Muscle layer of colon (tissue), 2 donors: Measurements from ENCODE around the gene GPD1L.
"Not testable (repeated sequence)": the region's sequence is repeated elsewhere in the genome, so short reads cannot be mapped to it uniquely, and the experiment has no call there.

Experiments used
- H3K27ac ChIP-seq: one replicate; pipeline ENCODE4 v1.7.0; 2013; ENCODE audit warnings: low read depth, mild to moderate bottlenecking, low read length, moderate library complexity
- H3K27me3 ChIP-seq, 2 donors: one replicate each; pipeline ENCODE4 v1.7.0; 2013; ENCODE audit warnings: low read length in 2 of 2, mild to moderate bottlenecking in 2 of 2; ENCODE audit not compliant: insufficient read depth in 2 of 2, control insufficient read depth in 1 of 2
- H3K36me3 ChIP-seq: one replicate; pipeline ENCODE4 v1.7.0; 2013; ENCODE audit warnings: mild to moderate bottlenecking, low read length; ENCODE audit not compliant: insufficient read depth
- H3K4me1 ChIP-seq: one replicate; pipeline ENCODE4 v1.7.0; 2013; ENCODE audit warnings: mild to moderate bottlenecking, low read length; ENCODE audit not compliant: insufficient read depth
- H3K4me3 ChIP-seq, 2 donors: one replicate each; pipeline ENCODE4 v1.7.0; 2013; ENCODE audit warnings: low read length in 2 of 2, low read depth in 1 of 2, mild to moderate bottlenecking in 1 of 2, moderate library complexity in 1 of 2
- H3K9ac ChIP-seq: one replicate; pipeline ENCODE4 v1.7.0; 2013; ENCODE audit warnings: low read length
- H3K9me3 ChIP-seq: one replicate; pipeline ENCODE4 v1.7.0; 2013; ENCODE audit warnings: mild to moderate bottlenecking, low read length
- donor health status: abdominal sarcoma.
- donor health status: Adenocarcinoma of cecum.

Gene GPD1L

DNA sequence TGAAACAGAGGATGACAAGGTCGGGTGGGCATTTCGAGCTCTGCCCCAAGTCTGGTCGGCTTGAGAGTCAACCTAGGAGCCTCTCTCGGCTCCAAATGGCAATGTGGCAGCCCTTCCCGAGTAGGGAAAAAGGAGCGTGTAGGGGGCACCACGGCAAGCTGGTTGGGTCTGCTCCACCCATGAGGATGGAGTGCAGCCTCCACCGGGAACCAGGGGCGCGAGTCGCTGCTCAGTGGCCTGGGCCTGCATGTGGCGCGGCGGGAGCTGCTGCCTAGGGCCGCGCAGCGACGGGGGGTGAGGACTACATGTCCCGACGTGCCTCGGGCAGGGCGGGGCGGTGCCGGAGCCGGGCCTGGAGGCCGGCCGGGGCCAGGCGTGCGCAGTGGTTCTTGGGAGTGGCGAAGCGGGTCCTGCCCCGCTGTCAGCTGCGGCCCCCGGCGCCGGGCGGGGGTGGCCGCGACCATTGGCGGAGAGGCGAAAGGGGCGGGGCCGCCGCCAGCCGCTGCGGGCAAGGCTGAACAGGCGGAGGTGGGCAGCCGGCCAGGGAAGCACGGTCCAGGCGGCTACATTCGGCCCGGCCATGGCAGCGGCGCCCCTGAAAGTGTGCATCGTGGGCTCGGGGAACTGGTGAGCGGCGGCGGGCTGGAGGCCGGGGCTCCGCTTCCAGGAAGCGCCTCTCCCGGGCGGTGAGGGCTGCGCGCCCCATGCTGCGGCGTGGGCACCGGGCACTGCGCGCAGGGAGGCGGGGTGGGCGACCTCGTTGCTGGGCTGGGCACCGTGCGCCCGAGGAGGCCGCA is at the start of gene GPD1L:
TSS of gene GPD1L (plus strand) at position 489 of the 797 bp plus-strand sequence. CDS start at position 581, 92 bp downstream.
- H3K27me3 ChIP-seq, result no peaks in the 10 kb centered on the region
- H3K4me3 ChIP-seq, result peak within 1 kb of the TSS; percentile 63 to 86
- peak within 1 kb of the TSS; percentile 62 for H3K27ac ChIP-seq
- H3K4me1 ChIP-seq, result peaks cover 28% of the 10 kb centered on the region
- H3K9me3 ChIP-seq, result no peaks in the 10 kb centered on the region
- peak within 1 kb of the TSS; percentile 49 for H3K9ac ChIP-seq
- H3K36me3 ChIP-seq, result no peaks in the 10 kb centered on the region

- not testable (repeated sequence) for H3K27ac ChIP-seq, H3K36me3 ChIP-seq, H3K9me3 ChIP-seq, H3K9ac ChIP-seq, H3K4me1 ChIP-seq, H3K27me3 ChIP-seq, H3K4me3 ChIP-seq
Measured at GRCh38 chr3:32058465-32058864, 48.0 kb upstream of the GPD1L start.

DNA sequence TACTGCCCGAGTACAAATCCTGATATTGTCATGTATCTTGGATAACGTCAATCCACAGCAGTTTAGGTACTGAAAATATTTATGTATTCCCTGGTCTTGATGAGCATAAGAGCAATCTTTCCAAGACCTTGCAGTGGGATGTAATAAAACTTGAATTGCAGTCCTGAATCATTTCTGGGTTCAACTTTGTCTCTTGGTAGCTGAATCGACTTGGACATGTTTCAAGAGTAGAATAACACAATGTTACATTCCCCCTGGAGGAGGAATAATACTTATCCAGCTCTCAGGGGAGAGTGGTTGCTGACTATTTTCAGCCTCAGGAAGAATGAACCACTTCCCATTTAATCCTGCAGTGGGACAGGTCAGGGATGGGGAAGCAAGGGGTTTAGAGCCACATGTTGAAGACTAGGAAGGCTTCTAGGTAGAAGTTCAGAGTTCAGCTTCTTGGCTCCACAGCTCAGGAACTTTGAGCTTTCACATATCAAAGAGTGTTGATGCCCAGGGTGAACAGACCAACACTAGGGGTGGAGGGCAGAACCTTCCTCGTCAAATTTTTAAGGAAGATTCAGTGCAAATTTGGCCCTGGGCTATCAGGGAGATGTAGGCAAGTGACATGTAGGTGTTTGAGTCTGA is 43.4 kb upstream of the GPD1L start:
- Histone ChIP-seq H3K36me3 (no peaks in the 10 kb centered on the region), H3K27me3 (no peaks in the 10 kb centered on the region), H3K27ac (no peak overlapping the region), H3K4me3 (no peak overlapping the region), H3K9ac (no peak overlapping the region), H3K9me3 (no peaks in the 10 kb centered on the region), H3K4me1 (no peaks in the 10 kb centered on the region)

- no peaks in the 10 kb centered on the region for H3K36me3 ChIP-seq
- no peak overlapping the region for H3K4me3 ChIP-seq
- no peaks in the 10 kb centered on the region for H3K27me3 ChIP-seq
- H3K9ac ChIP-seq, result no peak overlapping the region
- H3K9me3 ChIP-seq, result no peaks in the 10 kb centered on the region
- no peaks in the 10 kb centered on the region for H3K4me1 ChIP-seq
- H3K27ac ChIP-seq, result no peak overlapping the region
Measured at GRCh38 chr3:32066686-32067085, 39.7 kb upstream of the GPD1L start.

DNA sequence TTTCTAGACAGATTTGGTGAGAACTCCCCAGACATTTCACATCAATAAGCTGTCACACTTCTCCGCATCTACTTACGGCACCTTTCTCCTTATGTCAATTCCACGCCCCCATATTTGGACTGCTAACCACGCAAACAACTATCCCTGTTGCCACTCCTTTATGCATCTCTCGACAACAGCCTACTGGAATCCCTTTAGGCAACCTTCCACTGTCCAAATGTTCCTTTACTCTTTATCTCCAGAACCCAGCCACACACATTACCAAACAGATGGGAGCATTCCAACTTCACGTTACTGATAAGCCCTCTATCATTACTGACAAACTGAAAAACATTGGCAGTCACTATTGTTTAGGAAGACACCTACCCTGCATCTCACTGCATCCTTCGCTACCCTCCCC is 32.2 kb upstream of the GPD1L start:
- H3K9ac ChIP-seq, H3K4me1 ChIP-seq, H3K36me3 ChIP-seq, H3K9me3 ChIP-seq, H3K27me3 ChIP-seq, H3K4me3 ChIP-seq, H3K27ac ChIP-seq: not testable (repeated sequence)

GRCh38 chr3:32076566-32076965 is 29.9 kb upstream of the GPD1L start:
- Histone ChIP-seq H3K27me3 (no peaks in the 10 kb centered on the region), H3K9me3 (no peaks in the 10 kb centered on the region), H3K4me3 (no peak overlapping the region), H3K36me3 (no peaks in the 10 kb centered on the region), H3K9ac (no peak overlapping the region), H3K4me1 (peaks cover under 1% of the 10 kb centered on the region), H3K27ac (no peak overlapping the region)

- Histone ChIP-seq H3K4me1 (peaks cover 9% of the 10 kb centered on the region), H3K36me3 (no peaks in the 10 kb centered on the region), H3K27me3 (no peaks in the 10 kb centered on the region), H3K4me3 (no peak overlapping the region), H3K27ac (no peak overlapping the region), H3K9me3 (no peaks in the 10 kb centered on the region), H3K9ac (no peak overlapping the region)
Measured at GRCh38 chr3:32077260-32078084, 28.9 kb upstream of the GPD1L start.

GRCh38 chr3:32078085-32078634 is 28.3 kb upstream of the GPD1L start:
- Histone ChIP-seq H3K9me3 (no peaks in the 10 kb centered on the region), H3K36me3 (no peaks in the 10 kb centered on the region), H3K4me3 (no peak overlapping the region), H3K27ac (no peak overlapping the region), H3K4me1 (peaks cover 16% of the 10 kb centered on the region), H3K9ac (no peak overlapping the region), H3K27me3 (no peaks in the 10 kb centered on the region)

- Histone ChIP-seq H3K9me3 (no peaks in the 10 kb centered on the region), H3K36me3 (no peaks in the 10 kb centered on the region)
Measured at GRCh38 chr3:32078864-32079263, 27.6 kb upstream of the GPD1L start.

DNA sequence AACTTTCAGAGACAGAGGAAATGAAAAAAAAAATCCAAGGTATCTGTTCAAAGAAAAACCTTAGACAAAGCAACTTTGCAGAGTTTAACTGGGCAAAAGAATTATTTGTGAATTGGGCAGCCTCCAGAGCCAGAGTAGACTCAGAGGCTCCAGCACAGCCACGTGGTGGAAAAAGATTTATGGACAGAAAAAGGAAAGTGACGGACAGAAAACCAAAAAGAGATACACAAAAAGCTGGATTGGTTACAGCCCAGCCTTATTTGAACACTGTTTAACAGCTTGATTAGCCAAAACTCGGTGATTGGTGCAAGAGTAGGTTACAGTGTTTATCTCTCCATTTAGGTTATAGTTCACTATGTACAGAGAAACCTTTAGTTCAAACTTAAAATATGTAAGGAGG is 23.7 kb upstream of the GPD1L start:
- H3K27ac ChIP-seq, result peak overlapping the region; percentile 31
- peaks cover 18% of the 10 kb centered on the region for H3K4me1 ChIP-seq
- no peak overlapping the region for H3K4me3 ChIP-seq
- H3K9me3 ChIP-seq, result no peaks in the 10 kb centered on the region
- H3K27me3 ChIP-seq, result no peaks in the 10 kb centered on the region
- no peaks in the 10 kb centered on the region for H3K36me3 ChIP-seq
- H3K9ac ChIP-seq, result no peak overlapping the region

More at GRCh38 chr3:32078864-32079263, 27.6 kb upstream of the GPD1L start:
- no peak overlapping the region for H3K9ac ChIP-seq
- H3K4me1 ChIP-seq, result peaks cover 18% of the 10 kb centered on the region
- H3K27me3 ChIP-seq, result no peaks in the 10 kb centered on the region
- H3K27ac ChIP-seq, result no peak overlapping the region
- H3K4me3 ChIP-seq, result no peak overlapping the region

DNA sequence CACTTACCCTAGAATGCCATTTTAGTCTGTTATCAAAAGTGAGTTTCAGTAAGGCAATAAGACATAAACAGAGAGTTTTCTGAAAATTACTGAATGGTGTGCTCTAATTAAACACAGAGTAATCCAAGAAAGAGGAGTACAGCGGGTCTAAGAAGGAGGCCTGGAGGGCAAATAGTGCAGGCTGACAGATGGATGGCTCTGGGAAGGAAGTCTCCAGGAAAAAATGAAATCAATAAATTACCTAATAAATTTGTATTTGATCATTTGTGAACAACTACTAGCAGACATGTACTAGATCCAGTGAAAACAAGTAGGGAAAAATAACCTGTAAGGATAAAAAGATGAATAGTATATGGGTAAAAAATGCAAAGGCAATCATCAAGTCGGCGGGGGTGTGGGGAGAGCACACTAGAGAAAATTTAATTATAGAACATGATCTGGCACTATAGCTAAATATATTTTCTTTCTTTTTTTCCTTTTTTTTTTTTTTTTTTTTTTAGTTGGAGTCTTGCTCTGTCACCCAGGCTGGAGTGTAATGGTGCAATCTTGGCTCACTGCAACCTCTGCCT is 22.6 kb upstream of the GPD1L start:
- H3K27ac ChIP-seq, result no peak overlapping the region
- no peaks in the 10 kb centered on the region for H3K9me3 ChIP-seq
- H3K9ac ChIP-seq, result no peak overlapping the region
- H3K36me3 ChIP-seq, result no peaks in the 10 kb centered on the region
- no peaks in the 10 kb centered on the region for H3K27me3 ChIP-seq
- no peak overlapping the region for H3K4me3 ChIP-seq
- H3K4me1 ChIP-seq, result peaks cover 18% of the 10 kb centered on the region
